Activated CD8-positive, alpha-beta memory T cell treated with anti-CD3 and anti-CD28 coated beads for 1 hour (primary cell): ENCODE data around the gene TM7SF2.
A peak's percentile ranks its signal among the peaks of the same experiment; 100 is the strongest.
"Not testable (repeated sequence)": the region's sequence is repeated elsewhere in the genome, so short reads cannot be mapped to it uniquely, and the experiment has no call there.

Experiments
- DNase-seq, 2 donors: peaks; one replicate each; pipeline ENCODE4 v3.0.0-alpha.2; 2020; ENCODE audit warnings: low read depth in 1 of 2; ENCODE audit errors: extremely low read depth in 1 of 2

The TM7SF2 gene

GRCh38 chr11:65113839-65114238 is 2.2 kb downstream of the TM7SF2 start:
- no peak for DNase-seq

- DNase-seq: no peak
Measured at GRCh38 chr11:65114538-65115171, 3.0 kb downstream of the TM7SF2 start.

DNA sequence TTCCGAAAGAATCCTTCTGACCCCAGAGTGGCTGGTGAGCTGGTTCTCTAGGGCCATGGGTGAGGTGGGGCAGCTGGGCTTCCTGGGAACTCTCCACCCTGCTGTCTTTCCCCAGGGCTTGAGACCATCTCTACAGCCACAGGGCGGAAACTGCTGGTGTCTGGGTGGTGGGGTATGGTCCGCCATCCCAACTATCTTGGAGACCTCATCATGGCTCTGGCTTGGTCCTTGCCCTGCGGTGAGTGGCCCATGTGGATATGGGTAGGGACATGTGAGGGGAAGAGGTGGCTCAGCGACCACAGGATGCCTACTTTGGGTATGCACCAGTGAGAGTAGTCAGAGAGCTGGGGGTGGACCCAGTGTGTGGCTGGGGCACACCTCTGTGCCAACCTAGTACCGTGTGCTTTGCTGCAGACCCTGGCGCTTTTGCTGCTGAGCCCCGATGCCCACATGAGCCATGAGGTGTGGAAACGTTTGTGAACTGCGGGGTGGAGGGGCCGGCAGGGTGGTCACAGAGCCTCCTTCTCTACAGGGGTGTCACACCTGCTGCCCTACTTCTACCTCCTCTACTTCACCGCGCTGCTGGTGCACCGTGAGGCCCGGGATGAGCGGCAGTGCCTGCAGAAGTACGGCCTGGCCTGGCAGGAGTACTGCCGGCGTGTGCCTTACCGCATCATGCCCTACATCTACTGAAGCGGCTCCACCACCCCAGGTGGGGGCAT is 3.9 kb downstream of the TM7SF2 start:
- no peak for DNase-seq

- DNase-seq: no peak
Measured at GRCh38 chr11:65116370-65117205, 4.9 kb downstream of the TM7SF2 start.

DNA sequence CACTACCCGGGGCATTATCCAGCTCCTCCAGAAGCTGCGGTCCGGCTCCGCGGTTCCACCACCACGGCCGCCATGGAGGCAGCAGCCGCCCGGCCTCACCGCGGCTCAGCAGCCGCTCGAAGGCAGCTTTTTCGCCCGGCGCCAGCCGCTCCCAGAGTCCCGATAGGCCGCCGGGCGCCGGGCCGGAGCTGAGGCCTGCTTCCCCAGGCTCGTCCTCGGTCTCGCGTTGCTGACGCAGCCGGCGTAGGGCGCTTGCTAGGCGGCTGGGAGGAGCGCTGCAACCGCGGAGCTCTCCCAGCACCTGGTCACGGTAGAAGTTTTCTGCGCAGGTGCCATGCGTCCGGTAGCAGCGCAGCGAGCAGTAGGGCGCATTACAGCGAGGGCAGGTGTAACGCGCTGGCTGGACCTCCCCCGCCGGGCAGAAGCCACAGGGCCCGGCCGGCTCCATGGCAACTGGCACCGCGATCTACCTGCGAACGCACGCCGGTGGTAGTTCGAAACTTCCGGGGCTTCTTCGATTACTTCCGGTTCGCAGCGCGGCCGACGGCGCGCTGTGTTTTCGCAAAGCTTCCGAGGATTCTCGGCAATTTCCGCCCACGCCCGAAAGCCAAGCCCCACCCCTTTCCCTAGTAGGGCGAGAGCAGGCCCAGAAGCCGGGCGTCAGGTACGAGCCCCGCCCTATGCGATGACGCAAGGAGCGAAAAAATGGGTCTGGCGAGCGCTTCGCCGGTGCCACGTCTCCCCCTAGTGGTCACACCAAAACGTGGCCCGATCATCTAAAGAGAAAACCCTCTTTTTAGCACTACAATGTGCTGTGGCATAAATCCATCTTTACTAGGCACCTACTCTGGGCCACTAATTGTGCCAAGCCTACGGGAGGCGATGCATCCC is 5.8 kb downstream of the TM7SF2 start, which contains the start of gene ZNHIT2:
ZNHIT2 (minus strand) TSS at position 496 of the 891 bp plus-strand sequence; CDS start at position 448, 48 bp downstream.
- peak; percentile 99 to 100 for DNase-seq

- DNase-seq: no peak
Measured at GRCh38 chr11:65118097-65118837, 6.6 kb downstream of the TM7SF2 start.

DNA sequence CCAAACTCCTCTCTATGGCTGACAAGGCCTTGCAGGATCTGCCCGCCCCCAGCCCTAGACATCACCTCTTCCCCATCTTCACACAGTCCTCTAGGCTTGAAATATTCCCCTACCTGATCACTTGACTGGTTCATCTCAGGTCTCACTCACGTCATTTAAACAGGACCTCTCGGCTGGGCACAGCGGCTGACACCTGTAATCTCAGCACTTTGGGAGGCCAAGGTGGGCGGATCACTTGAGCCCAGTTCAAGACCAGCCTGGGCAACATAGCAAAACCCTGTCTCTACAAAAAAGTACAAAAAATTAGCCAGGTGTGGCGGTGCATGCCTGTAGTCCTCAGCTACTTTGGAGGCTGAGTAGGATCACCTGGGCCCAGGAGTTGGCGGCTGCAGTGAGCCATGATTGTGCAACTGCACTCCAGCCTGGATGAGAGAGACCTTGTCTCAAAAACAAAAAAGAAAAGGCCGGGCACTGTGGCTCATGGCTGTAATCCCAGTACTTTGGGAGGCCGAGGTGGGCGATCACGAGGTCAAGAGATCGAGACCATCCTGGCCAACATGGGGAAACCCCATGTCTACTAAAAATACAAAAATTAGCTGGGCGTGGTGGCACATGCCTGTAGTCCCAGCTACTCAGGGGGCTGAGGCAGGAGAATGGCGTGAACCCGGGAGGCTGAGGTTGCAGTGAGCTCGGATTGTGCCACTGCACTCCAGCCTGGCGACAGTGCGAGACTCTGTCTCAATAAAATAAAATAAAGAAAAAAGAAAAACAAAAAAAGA is 7.4 kb downstream of the TM7SF2 start:
- not testable (repeated sequence) for DNase-seq

DNA sequence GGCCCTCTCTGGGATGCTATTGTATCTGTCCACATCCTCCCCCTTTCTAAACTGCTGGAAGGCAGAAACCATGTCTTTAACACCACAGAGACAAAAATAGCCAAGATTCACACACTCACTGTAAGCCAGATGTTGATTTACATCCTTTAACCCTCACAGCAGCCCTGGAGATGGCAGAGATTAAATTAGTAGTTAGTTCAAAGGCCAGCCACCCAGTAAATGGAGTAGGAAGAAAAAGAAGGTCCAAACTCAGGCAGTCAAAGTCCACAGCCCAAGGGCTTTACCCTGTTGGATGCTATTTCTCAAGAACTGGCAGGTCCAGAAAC is 8.0 kb downstream of the TM7SF2 start:
- no peak for DNase-seq

DNA sequence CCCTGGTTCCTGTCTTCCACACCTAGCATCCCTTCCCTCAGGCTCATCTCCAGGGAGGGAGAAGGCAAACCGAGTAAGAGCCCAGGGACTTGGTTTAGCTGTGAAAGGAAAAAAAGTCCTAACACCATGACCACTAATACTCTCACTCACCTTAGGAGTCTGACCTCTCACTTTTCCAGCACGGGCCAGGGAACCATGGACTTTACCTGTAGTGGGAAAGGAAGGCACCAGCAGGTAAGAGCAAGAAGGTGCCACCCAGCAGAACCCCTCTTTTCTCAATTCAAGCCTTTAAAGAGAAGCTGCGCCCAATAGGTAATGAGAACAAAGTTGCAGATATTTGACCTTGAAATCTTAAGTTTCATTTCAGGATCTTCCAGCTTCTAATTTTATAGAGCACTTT is 9.2 kb downstream of the TM7SF2 start:
- no peak for DNase-seq

GRCh38 chr11:65121447-65121864 is 9.8 kb downstream of the TM7SF2 start:
- no peak for DNase-seq

- peak; percentile 95 to 97 for DNase-seq
Measured at GRCh38 chr11:65121865-65122696, 10.4 kb downstream of the TM7SF2 start, which contains the start of the genes FAU and MRPL49. Gene FAU, minus strand, starts transcription at chr11:65122134. Its CDS starts 321 bp downstream, at chr11:65121813. Gene MRPL49, plus strand, starts transcription at chr11:65122321. Its CDS starts 26 bp downstream, at chr11:65122347.

DNA sequence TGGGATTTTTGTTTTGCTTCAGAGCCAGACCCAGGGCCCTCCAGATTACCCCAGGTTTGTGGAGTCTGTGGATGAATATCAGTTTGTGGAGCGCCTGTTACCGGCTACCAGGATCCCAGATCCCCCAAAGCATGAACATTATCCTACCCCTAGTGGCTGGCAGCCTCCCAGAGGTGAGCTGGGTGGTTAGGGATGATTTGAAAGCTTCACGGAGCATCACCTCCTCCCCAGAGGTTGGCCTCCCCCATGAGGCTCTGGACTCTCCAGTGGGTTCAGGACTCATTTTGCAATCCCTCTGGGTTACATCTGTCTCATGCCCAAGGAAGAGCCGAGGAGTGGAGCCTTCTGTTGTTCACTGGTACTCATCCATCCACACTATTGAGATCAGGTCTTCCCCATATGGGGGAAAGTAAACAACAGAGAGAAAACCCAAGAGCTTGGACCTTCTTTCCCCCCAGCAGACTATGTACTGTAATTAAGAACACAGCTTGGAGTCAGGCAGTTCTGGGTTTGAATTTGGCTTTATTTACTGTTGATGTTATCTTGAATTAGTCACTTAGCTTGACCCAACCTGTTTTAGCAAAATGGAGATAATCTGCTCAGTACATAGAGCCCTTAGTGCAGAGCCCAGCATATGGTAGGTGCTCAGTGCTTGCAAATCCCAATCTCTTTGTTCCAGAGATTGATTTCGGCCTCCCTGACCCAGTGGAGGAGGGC is 13.0 kb downstream of the TM7SF2 start:
- no peak for DNase-seq

DNA sequence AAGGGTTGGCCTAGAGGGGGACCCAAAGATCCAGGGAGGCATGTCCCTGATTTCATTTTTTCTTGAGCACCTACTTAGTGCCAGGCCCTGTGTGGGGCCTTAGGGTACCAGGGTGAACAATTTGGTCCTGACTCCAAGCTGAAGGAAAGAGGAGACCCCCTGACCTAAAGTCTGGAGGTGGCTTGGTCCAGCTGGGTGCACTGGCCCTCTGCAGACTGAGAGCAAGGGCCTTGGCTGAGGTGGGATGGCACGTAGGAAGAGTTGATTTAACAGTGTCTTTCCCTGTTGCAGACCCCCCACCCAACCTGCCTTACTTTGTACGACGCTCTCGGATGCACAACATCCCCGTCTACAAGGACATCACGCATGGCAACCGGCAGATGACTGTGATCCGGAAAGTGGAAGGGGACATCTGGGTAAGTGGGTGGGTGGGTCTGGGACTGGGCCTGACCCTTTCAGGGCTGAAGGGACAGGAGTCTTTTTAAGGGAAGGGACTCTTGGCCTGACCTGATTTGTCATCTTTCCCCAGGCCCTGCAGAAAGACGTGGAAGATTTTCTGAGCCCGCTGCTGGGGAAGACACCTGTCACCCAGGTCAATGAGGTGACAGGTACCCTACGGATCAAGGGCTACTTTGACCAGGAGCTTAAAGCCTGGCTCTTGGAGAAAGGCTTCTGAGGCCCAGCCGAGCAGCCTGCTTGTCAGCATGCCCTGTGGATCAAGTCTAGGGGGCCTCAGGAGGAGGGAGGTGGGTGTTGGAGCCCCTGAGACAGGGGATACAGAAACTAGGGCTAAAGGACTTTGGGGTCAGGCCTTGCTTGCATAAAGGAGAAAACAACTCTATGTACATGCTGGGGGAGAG is 13.8 kb downstream of the TM7SF2 start:
- no peak for DNase-seq

DNA sequence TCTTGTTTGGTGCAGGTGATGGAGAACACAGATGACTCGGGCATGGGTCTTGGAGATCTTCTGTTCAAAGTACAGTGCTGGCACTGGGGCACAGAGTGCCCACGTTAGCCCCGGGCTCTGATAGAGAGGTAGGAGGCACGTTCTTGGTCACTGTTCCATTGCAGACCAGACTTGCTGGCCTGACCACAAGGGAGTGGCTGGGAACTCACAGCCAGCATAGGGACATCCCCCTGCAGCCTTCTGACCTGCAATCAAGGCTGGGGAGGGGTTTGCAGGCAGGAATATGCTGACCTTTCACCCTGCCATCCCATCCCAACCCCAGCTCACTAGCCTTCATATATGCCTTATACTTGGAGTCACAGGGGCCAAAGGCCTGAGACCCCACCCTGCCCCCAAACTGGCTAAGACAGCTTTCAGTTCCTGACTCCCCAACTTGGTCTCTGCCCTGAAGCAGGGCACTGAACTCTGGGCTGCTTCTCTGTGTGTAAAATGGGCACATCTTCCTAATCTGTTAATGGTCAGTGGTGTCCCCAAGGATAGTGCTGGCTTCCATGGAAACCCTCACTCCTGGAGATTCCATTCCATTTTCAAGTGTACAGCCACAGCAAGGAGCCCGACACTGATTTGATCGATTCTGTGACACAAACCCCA is 15.1 kb downstream of the TM7SF2 start:
- DNase-seq: no peak

DNA sequence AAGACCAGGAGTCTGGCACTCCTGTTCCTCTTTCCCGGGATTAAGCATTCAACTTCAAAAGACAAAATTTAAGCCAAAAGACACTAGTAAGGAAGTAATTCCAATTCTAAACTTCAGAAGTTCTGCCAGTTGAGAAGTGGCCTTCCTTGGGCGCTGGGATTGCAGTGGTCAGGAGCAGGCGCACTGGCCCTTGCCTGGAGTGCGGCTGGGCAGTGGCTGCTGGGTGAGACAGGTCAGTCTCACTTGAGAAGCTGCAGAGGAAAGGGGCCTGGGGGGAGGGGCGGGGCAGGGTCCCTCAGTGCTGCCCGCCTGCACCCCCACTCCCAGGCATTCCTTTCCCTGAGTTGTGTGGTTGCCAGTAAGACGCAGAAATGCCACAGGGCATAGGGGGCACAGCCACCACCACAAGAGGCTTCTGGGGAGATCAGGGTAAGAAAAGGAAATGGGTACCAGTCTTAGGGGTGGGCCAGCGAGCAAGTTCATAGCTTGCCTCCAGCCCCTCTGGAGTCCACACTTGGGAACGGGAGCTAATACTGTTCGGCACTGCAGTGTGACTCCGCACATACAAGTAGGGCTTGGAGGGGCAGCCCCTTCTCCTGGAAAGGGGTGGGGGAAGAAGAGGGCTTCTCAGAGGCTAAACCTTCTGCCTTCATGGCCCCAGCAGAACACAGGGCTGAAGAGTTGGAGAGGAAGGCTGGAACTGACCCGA is 16.0 kb downstream of the TM7SF2 start:
- no peak for DNase-seq
